A673 (cell line): ENCODE measurements around the gene RIBC2. TPM values are rescaled to one million over a fixed set of nuclear protein-coding genes. Genes with fewer than 3 reads are reported as not detected.

Experiments
- BruUV-seq: library from RNA; stranded (reverse); fragments of 400-500 nt; replicated peaks from 2 replicates; lab custom pipeline; 2021; lab: Mats Ljungman, UMichigan
- CTCF ChIA-PET: fragments of 300-600 bp; sonication (Branson Sonifier 250); formaldehyde crosslinking; loops from one replicate; lab custom pipeline; 2022; ENCODE audit warnings: antibody characterized with exemption; lab: Charles Lee
- POLR2A ChIA-PET: fragments of 300-600 bp; sonication (Branson Sonifier 250); formaldehyde crosslinking; loops from one replicate; lab custom pipeline; 2022; ENCODE audit warnings: antibody characterized with exemption; ENCODE audit not compliant: low non-redundant PET; lab: Charles Lee
- DNase-seq: peaks from one replicate; pipeline ENCODE4 v3.0.0-alpha.2; 2015; ENCODE audit warnings: low spot score
- H3K27ac ChIP-seq: fragments of 200-600 bp; sonication (generic); 2 replicates; pipeline ENCODE4 v1.5.1; 2016; ENCODE audit warnings: mixed run types, low read depth, mild to moderate bottlenecking, mixed read lengths, antibody characterized with exemption, low read length; ENCODE audit not compliant: poor library complexity, severe bottlenecking
- H3K27me3 ChIP-seq: fragments of 200-600 bp; sonication (generic); replicated peaks from 2 replicates; pipeline ENCODE4 v1.6.1; 2017; ENCODE audit warnings: mixed run types, low read depth, mild to moderate bottlenecking, mixed read lengths, antibody characterized with exemption, low read length; ENCODE audit not compliant: insufficient read depth, poor library complexity
- H3K36me3 ChIP-seq: fragments of 200-600 bp; sonication (generic); 2 replicates; pipeline ENCODE4 v1.6.1; 2016; ENCODE audit warnings: mixed run types, mild to moderate bottlenecking, mixed read lengths, antibody characterized with exemption, low read length; ENCODE audit not compliant: insufficient read depth, poor library complexity, severe bottlenecking
- H3K4me1 ChIP-seq: fragments of 200-600 bp; sonication (generic); 2 replicates; pipeline ENCODE4 v1.6.1; 2017; ENCODE audit warnings: mixed run types, mild to moderate bottlenecking, mixed read lengths, antibody characterized with exemption, low read length; ENCODE audit not compliant: insufficient read depth, poor library complexity, severe bottlenecking
- H3K4me3 ChIP-seq: fragments of 200-600 bp; sonication (generic); 2 replicates; pipeline ENCODE4 v1.5.1; 2016; ENCODE audit warnings: low read depth, mixed run types, mild to moderate bottlenecking, mixed read lengths, low read length; ENCODE audit not compliant: poor library complexity, severe bottlenecking
- H3K9me3 ChIP-seq: fragments of 200-600 bp; sonication (generic); 2 replicates; pipeline ENCODE4 v1.6.1; 2016; ENCODE audit warnings: mixed run types, low read depth, mild to moderate bottlenecking, mixed read lengths, antibody characterized with exemption, low read length; ENCODE audit not compliant: poor library complexity, severe bottlenecking
- CTCF ChIP-seq: fragments of 300-800, 200-600 bp; sonication (generic); conservative IDR thresholded peaks from 2 replicates; pipeline ENCODE4 v1.5.1; 2017; ENCODE audit warnings: low read depth, mild to moderate bottlenecking, antibody characterized with exemption, low read length, moderate library complexity, mixed read lengths
- EZH2 ChIP-seq: fragments of 200-600 bp; sonication (generic); IDR thresholded peaks from 2 replicates; pipeline ENCODE4 v1.6.1; 2017; ENCODE audit warnings: borderline replicate concordance, low read depth, mild to moderate bottlenecking, mixed read lengths, antibody characterized with exemption, low read length; ENCODE audit not compliant: poor library complexity, severe bottlenecking
- intact Hi-C: fragments of 100-400 bp; cut with micrococcal nuclease; formaldehyde crosslinking; loops from one replicate; pipeline ENCODE4 v1.10.0; 2022; ENCODE audit not compliant: unreplicated experiment
- total RNA-seq: library from RNA; stranded (reverse); gene quantifications from 2 replicates; pipeline ENCODE4 v1.2.3, GENCODE V29; 2021

Gene RIBC2
- total RNA-seq, 1 experiment from 2014 or later = 14.9 TPM

GRCh38 chr22:45422237-45422983, 8.9 kb downstream of the RIBC2 start:
- no TSS peak for BruUV-seq
- POLR2A ChIA-PET = interaction anchor here (0.6 kb wide), 1 partner anchor 397 kb away, joined by 5 read pairs; no protein-coding TSS in a partner anchor

DNA sequence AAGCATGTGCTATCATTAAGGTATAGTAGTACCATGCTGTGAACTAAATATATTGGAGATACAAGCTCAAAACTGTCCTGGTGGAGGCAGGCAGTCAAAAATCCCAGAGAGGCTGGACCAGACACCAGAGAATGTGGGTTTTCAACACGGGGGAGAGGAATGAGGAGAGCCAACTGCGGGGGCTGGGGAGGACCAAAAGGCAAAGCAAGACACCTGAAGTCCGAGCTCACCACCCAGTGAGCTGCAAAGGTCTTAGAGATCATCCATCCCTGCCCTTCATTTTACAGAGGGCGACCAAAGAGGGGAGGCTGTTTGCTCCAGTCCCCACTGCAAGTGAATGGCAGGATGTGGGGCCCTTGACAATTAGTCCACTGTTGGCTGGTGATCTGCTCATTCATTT, 10.0 kb downstream of the RIBC2 start:
- Histone ChIP-seq H3K4me1 (no peaks in the 10 kb centered on the region), H3K36me3 (peaks cover 3% of the 10 kb centered on the region), H3K9me3 (no peaks in the 10 kb centered on the region), H3K4me3 (no peak overlapping the region), H3K27ac (no peak overlapping the region), H3K27me3 (no peaks in the 10 kb centered on the region)
- intact Hi-C loops = no loop called here
- TF ChIP-seq EZH2 (no peak), CTCF (no peak)
- DNase-seq = no peak
- no TSS peak for BruUV-seq
- ChIA-PET POLR2A (no interaction called here), CTCF (no interaction called here)

More at GRCh38 chr22:45422237-45422983, 8.9 kb downstream of the RIBC2 start:
- Histone ChIP-seq H3K27me3 (no peaks in the 10 kb centered on the region), H3K27ac (no peak overlapping the region), H3K4me1 (no peaks in the 10 kb centered on the region), H3K4me3 (no peak overlapping the region), H3K9me3 (no peaks in the 10 kb centered on the region), H3K36me3 (peaks cover 3% of the 10 kb centered on the region)
- CTCF ChIA-PET = no interaction called here
- DNase-seq = no peak
- intact Hi-C loops = no loop called here
- TF ChIP-seq CTCF (no peak), EZH2 (no peak)

DNA sequence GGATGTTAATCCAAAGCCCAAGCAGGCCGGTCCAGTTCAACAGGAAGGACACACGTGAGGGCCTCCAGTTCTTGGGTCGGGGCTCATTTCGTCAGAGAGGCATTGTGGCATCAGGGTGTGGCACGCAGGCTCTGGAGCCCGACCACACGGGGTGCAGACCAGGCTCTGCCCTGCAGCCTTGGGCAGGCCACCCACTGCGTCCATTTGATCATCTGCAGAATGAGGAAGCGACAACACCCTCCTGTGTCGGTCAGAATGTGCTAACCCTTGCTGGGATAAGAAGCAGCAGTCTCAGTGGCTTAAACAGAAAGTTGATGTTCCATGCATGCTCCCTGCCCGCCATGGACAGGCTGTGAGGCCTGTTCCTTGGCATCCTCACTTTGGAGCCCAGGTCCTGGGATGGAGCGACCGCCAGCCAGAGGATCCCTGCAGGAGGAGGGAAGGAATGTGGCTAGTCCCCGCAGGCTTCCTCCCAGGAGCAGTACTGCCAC, 10.8 kb downstream of the RIBC2 start:
- no peaks in the 10 kb centered on the region for H3K9me3 ChIP-seq
- POLR2A ChIA-PET = no interaction called here
- H3K27me3 ChIP-seq = no peaks in the 10 kb centered on the region
- no peak for DNase-seq
- no peak overlapping the region for H3K27ac ChIP-seq
- CTCF ChIA-PET = no interaction called here
- intact Hi-C loops = no loop called here
- no peak overlapping the region for H3K4me3 ChIP-seq
- no peaks in the 10 kb centered on the region for H3K4me1 ChIP-seq
- TF ChIP-seq CTCF (no peak), EZH2 (no peak)
- BruUV-seq = no TSS peak
- peaks cover 3% of the 10 kb centered on the region for H3K36me3 ChIP-seq
